NCI-H2227 (cell line): Measurements from ENCODE around the gene NOTCH1.

Source experiments
- DNase-seq: peaks from one replicate; lab custom pipeline; 2025; ENCODE audit not compliant: unreplicated experiment; lab: John Stamatoyannopoulos, UW

NOTCH1 gene

DNA sequence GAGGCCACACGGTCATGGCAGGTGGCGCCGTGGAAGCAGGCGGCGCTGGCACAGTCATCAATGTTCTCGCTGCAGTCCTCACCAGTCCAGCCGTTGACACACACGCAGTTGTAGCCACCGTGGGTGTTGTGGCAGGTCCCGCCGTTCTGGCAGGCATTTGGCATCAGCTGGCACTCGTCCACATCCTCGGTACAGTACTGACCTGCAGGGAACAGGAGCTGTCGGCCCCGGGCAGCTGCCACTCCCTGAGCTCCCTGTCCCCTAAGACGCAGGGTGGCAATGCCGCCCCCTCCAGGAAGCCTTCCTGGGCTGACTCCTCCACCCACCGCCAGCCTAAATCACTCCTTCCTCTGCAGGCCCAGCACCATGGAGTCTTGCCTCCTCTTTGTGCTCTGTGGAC, 27.2 kb downstream of the NOTCH1 start:
- no peak for DNase-seq

DNA sequence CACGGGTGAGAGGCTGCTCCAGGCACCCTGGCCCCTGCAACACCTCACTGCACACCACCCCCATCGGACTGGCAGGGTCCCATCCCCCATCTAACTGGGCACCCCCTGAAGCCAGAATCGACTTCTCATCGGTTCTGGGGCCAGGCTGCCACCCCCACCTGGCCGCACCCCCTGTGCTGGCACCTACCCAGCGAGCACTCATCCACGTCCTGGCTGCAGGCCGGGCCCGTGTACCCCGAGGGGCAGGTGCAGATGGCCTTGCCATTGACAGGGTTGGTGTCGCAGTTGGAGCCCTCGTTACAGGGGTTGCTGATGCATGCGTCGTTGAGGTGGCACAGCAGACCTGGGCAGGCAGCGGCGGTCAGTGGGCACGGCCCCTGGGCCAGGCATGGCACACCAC, 27.9 kb downstream of the NOTCH1 start:
- no peak for DNase-seq

- no peak for DNase-seq
Observed at GRCh38 chr9:136517012-136517743, 28.7 kb downstream of the NOTCH1 start.

GRCh38 chr9:136516191-136516654, 29.6 kb downstream of the NOTCH1 start:
- no peak for DNase-seq

GRCh38 chr9:136515276-136515675, 30.6 kb downstream of the NOTCH1 start:
- no peak for DNase-seq

DNA sequence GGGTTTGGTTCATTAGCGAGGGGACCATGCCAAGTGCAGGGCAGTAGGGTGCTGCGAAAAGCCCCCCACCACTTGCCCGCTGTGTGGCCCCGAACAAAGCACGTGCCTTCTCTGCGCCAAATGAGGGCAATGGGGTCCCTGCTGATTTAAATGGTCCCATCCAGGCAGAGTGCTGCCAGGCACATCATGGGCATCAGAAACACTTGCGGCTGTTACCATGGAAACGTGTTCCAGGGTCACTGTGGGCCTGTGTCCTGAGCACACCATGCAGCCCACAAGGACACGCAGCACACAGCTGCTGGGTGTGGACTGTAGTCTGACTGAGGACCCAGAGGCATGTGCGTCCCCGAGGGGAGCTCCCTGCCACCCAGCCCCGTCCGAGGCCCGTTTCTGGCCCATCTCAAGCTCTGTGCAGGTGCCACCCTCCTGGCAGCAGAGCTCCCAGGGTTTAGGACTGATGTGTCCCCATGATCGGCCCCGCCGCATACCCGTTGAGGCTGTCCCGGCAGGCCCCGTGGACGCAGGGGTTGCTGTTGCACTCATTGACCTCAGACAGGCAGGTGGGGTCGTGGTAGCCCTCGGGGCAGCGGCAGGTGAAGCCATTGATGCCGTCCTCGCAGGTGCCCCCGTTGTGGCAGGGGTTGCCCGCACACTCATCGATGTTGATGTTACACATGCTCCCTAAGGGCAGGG, 31.7 kb downstream of the NOTCH1 start:
- no peak for DNase-seq

DNA sequence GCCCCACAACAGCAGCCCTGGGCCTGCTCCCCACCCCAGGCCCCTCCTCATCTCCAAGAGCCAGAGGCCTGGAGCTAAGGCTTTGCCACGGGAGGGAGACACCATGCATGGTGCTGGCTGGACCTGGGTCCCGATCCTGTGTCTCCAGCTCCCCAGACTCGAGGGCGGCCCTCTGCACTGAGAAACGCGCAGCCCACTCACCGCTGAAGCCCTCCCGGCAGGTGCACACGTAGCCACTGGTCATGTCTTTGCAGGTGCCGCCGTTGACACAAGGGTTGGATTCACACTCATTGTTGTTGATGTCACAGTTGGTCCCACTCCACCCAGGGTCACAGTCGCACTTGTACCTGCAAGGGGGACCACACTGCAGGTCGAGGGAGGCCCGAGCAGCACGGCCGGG, 32.7 kb downstream of the NOTCH1 start:
- DNase-seq = no peak

DNA sequence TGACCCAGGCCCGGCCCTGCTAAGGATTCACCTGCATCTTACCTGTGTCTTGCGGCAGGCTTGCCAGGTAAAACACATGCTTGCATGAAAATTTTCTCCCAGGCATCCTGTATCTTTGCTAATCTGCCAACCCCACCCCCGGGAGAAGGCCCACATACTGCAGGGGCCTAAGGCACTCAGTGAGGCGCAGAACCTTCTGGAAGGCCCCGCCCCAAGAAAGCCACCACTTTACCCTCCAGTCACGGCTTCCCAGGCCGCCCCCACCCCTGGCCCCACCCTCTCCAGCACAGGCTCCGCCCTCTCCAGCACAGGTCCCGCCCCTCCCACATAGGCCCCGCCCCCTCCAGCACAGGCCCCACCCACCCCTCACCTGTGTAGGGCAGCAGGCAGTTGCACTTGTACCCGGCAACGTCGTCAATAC, 33.2 kb downstream of the NOTCH1 start:
- no peak for DNase-seq

- DNase-seq = no peak
Observed at GRCh38 chr9:136511670-136512592, 33.9 kb downstream of the NOTCH1 start.

DNA sequence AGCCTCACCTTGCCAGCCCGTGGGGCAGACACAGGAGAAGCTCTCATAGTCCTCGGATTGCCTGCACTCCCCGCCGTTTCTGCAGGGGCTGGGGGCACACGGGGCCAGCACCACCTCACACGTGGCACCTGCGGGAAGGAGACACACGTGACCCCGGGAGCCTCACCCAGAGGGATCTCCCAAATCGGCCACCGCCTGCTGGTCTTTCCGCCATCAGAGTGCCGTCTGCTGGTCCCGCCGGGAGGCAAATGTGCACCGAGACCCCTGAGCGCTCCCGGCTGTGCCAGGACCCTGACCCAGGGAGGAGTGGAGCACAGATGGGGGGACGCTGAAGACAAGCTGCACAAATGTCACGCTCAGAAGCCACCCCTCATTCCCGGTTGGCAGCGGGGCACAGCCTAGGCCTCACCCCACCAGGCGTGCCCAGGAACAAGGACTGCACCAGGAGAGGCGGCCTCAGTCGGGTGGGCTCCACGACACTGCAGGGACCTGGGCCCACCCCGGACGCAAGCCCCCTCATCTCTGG, 34.6 kb downstream of the NOTCH1 start:
- DNase-seq = no peak

GRCh38 chr9:136510561-136510960, 35.3 kb downstream of the NOTCH1 start:
- DNase-seq = no peak

DNA sequence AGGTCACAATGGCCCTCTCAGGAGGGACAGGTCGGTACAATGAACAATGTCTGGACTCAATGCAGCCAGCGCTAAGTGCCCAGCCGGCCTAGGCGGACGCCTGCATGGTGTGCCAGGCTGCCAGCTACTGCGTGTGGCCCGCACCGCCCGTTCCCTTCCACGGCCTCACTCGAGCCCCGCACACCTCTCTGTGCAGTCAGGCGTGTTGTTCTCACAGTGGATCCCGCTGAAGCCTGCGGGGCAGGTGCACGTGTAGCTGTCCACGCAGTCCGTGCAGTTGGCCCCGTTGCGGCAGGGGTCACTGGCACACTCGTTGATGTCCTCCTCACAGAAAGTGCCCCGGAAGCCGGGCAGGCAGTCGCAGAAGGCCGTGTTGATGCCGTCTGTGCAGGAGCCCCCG, 36.3 kb downstream of the NOTCH1 start:
- DNase-seq = no peak

- DNase-seq = no peak
Observed at GRCh38 chr9:136508729-136509500, 36.9 kb downstream of the NOTCH1 start.

DNA sequence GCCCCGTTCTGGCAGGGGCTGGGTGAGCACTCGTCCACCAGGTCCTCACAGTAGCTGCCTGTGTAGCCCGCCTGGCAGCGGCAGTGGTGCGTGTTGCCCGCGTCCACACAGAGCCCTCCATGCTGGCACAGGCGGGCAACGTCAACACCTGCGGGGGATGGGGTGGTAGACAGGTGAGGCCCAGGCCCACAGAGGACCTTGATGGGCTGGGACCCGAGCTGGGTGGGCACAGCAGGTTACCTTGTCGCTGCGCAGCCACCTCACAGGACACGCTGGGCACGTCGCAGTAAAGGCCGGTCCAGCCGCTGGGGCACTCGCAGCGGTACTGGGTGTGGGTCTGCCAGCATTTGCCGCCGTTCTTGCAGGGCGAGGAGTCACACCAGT, 37.9 kb downstream of the NOTCH1 start:
- no peak for DNase-seq

GRCh38 chr9:136507221-136507991, 38.4 kb downstream of the NOTCH1 start:
- DNase-seq = no peak

DNA sequence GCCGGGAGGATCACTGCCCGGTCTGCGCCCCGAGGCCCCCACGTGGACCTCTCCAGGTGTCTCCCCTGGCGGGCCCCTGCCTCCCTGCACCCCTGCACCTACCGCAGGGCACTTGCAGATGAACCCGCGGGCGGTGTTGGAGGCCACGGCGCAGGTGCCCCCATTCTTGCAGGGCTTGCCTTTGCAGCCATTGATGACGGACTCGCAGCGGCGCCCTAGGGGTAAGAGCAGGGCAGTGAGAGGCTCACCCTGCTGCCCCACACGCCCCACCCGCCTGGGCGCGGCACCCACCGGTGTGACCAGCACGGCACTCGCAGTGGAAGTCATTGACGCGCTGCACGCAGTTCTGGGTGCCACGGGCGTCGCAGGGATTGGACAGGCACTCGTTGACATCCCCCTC, 39.4 kb downstream of the NOTCH1 start:
- DNase-seq = no peak

DNA sequence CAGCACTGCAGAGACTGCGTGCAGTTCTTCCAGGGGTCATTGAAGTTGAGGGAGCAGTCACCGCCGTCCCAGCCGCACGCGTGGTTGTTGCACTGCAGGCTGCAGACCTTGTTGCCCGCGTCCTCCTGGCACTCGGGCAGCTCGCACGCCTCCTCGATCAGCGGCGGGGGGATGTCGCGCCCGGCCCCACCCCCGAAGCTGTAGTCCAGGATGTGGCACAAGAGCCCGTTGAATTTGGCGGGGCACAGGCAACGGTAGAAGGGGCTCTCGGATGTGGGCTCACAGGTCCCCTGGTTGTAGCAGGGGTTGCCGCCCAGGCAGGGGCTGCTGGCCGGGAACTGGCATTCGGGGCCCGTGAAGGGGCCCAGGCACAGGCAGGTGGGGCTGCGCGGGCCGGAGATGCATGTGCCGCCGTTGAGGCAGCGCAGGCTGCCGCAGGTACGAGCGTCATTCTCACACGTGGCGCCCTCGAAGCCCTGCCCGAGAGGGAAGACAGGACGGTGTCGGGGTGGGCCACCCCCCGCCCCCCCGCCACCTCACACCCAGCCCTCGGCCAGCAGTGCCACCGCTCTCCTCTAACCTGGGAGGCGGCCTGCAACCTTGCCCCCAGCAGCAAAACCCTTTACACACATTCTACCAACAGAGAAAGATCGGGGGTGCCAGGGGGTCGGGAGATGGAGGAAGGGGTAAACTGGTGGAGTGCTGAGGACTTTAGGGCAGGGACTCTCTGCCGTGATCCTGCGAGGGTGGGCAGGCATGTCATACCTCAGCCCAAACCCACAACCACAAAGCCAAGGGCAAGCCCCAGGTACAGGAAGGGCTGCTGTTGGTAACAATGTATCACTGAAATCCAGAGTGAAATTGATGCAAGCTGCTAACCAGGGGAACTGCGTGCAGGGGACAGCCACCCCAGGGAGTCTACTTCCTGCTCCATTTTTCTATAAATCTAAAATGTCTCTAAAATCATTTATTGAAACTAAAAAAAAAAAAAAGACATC, 40.1 kb downstream of the NOTCH1 start:
- DNase-seq = no peak

DNA sequence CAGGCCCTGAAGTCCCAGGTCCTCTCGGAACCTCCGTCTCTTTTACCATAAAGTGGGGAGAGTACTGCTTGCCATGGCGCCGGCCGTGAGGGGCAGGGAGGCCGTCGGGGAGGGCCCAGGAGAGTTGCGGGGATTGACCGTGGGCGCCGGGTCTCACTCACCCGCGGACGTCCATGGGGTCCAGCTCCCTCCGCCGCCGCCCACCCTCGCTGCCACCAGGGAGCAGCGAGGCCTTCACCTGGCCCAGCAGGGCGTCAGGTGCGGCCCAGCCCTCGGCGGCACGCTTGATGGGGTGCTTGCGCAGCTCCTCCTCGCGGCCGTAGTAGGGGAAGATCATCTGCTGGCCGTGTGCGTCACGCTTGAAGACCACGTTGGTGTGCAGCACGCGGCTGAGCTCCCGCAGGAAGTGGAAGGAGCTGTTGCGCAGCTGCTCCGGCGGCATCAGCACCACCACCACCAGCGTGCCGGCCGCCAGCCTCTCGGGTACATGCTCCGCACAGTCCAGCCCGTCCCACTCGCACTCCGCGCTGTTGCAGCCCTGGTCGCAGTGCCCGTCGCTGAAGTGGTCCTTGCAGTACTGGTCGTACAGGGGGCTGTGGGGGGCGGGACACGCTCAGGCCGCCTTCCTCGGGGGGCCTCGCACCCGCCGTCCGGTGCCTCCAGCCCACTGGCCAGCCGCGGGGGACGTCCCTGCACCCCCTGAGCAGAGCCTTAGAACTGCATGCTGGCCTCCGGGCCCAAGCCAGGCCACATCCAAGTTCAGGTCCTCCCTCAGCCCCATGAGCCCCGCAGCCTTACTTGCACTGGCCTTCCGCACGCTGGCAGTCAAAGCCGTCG, 41.1 kb downstream of the NOTCH1 start:
- no peak for DNase-seq
